HCT116 (cell line): ENCODE data around the gene CYB5R2. TPM values are rescaled to one million over a fixed set of nuclear protein-coding genes. Genes with fewer than 3 reads are reported as not detected.

Source experiments
- ATAC-seq: fragments of 200-7000 bp; cut with Tn5 transposase; 2 replicates; pipeline ENCODE4 v1.9.1; 2020; ENCODE audit warnings: mild to moderate bottlenecking, moderate library complexity
- BruUV-seq: library from RNA; stranded (reverse); fragments of 400-500 nt; replicated peaks from 2 replicates; lab custom pipeline; 2021; lab: Mats Ljungman, UMichigan
- CTCF ChIA-PET: fragments of 300-600 bp; sonication (Branson Sonifier 250); formaldehyde crosslinking; loops from one replicate; lab custom pipeline; 2021; ENCODE audit warnings: antibody characterized with exemption; lab: Charles Lee
- POLR2A ChIA-PET: fragments of 300-600, 350-600 bp; sonication (Branson Sonifier 250); formaldehyde crosslinking; loops from one replicate; lab custom pipeline; 2021; ENCODE audit warnings: antibody characterized with exemption; lab: Charles Lee
- RAD21 ChIA-PET, 2 experiments: fragments of 300-600 bp; sonication (Branson Sonifier 250); formaldehyde crosslinking; loops; one replicate each; lab custom pipeline; 2023; ENCODE audit warnings: low total read pairs in 2 of 2; ENCODE audit not compliant: uncharacterized antibody in 2 of 2, unreplicated experiment in 2 of 2, low non-redundant PET in 1 of 2; lab: Charles Lee
- DNase-seq: peaks from one replicate; pipeline ENCODE4 v3.0.0-alpha.2; 2010; ENCODE audit warnings: low read depth, low spot score
- H2AFZ ChIP-seq: fragments of 200-600 bp; shearing (Covaris generic), sonication (generic); 2 replicates; pipeline ENCODE4 v1.6.1; 2017; ENCODE audit warnings: low read depth, mixed run types, mixed read lengths, antibody characterized with exemption, low read length; ENCODE audit not compliant: poor library complexity, severe bottlenecking
- H3K27ac ChIP-seq: 2 replicates; pipeline ENCODE4 v1.5.1; 2012; ENCODE audit warnings: low read depth, low read length
- H3K27me3 ChIP-seq: fragments of 200-600 bp; sonication (generic); 2 replicates; pipeline ENCODE4 v1.6.1; 2016; ENCODE audit warnings: mixed run types, low read length, mixed read lengths; ENCODE audit not compliant: insufficient read depth
- H3K36me3 ChIP-seq, 2 experiments: fragments of 200-500 bp in 1 of 2; fragments of 200-600 bp in 1 of 2; sonication (Bioruptor generic) in 1 of 2; sonication (generic) in 1 of 2; 2 replicates each; pipeline versions ENCODE4 v1.5.1 to v1.6.1; 2014 to 2016; ENCODE audit warnings: low read length in 2 of 2, inconsistent platforms in 1 of 2, mixed read lengths in 1 of 2, mixed run types in 1 of 2; ENCODE audit not compliant: insufficient read depth in 2 of 2, control insufficient read depth in 1 of 2
- H3K4me1 ChIP-seq, 2 experiments: fragments of 200-600 bp in 1 of 2; sonication (generic) in 1 of 2; 2 replicates each; pipeline versions ENCODE4 v1.5.1 to v1.6.1; 2012 to 2017; ENCODE audit warnings: low read length in 2 of 2, inconsistent platforms in 1 of 2, mild to moderate bottlenecking in 1 of 2, mixed read lengths in 1 of 2, mixed run types in 1 of 2, moderate library complexity in 1 of 2; ENCODE audit not compliant: insufficient read depth in 2 of 2, control insufficient read depth in 1 of 2
- H3K4me2 ChIP-seq: fragments of 200-600 bp; sonication (generic); 2 replicates; pipeline ENCODE4 v1.6.1; 2017; ENCODE audit warnings: mixed run types, low read length, mixed read lengths
- H3K4me3 ChIP-seq, 2 experiments: fragments of 200-600 bp in 1 of 2; sonication (generic) in 1 of 2; replicated peaks in 1 of 2; 2 replicates each; pipeline ENCODE4 v1.5.1; 2011 to 2016; ENCODE audit warnings: low read length in 2 of 2, control low read depth in 1 of 2, low read depth in 1 of 2, mild to moderate bottlenecking in 1 of 2, mixed read lengths in 1 of 2, mixed run types in 1 of 2
- H3K79me2 ChIP-seq: fragments of 200-600 bp; sonication (generic); 2 replicates; pipeline ENCODE4 v1.6.1; 2017; ENCODE audit warnings: mild to moderate bottlenecking, mixed run types, low read length, moderate library complexity, mixed read lengths; ENCODE audit not compliant: insufficient read depth
- H3K9ac ChIP-seq: fragments of 200-600 bp; sonication (generic); 2 replicates; pipeline ENCODE4 v1.6.1; 2016; ENCODE audit warnings: low read length, mixed read lengths
- H3K9me2 ChIP-seq: fragments of 200-600 bp; sonication (generic), shearing (Covaris generic); 2 replicates; pipeline ENCODE4 v1.6.1; 2017; ENCODE audit warnings: mixed run types, mild to moderate bottlenecking, moderate library complexity; ENCODE audit not compliant: insufficient read depth
- H3K9me3 ChIP-seq, 2 experiments: fragments of 200-500 bp in 1 of 2; fragments of 200-600 bp in 1 of 2; sonication (Bioruptor generic) in 1 of 2; sonication (generic) in 1 of 2; 2 replicates each; pipeline ENCODE4 v1.6.1; 2014 to 2017; ENCODE audit warnings: low read length in 2 of 2, mixed read lengths in 2 of 2, inconsistent platforms in 1 of 2, low read depth in 1 of 2, mild to moderate bottlenecking in 1 of 2, mixed run types in 1 of 2, moderate library complexity in 1 of 2; ENCODE audit not compliant: control insufficient read depth in 1 of 2, insufficient read depth in 1 of 2
- H4K20me1 ChIP-seq: fragments of 200-600 bp; sonication (generic), shearing (Covaris generic); 2 replicates; pipeline ENCODE4 v1.6.1; 2017; ENCODE audit warnings: mixed run types, mild to moderate bottlenecking, moderate library complexity; ENCODE audit not compliant: insufficient read depth
- ATF3 ChIP-seq: IDR thresholded peaks from 2 replicates; pipeline ENCODE4 v1.6.1; 2012
- CEBPB ChIP-seq: IDR thresholded peaks from 2 replicates; pipeline ENCODE4 v1.6.1; 2012; ENCODE audit warnings: low read depth
- EZH2 ChIP-seq: fragments of 200-600 bp; sonication (generic); IDR thresholded peaks from 2 replicates; pipeline ENCODE4 v1.6.1; 2017; ENCODE audit warnings: antibody characterized with exemption, mixed run types
- EZH2phosphoT487 ChIP-seq: fragments of 200-600 bp; IDR thresholded peaks from 2 replicates; pipeline ENCODE4 v1.6.1; 2018; ENCODE audit warnings: antibody characterized with exemption, borderline replicate concordance
- FOSL1 ChIP-seq: IDR thresholded peaks from 2 replicates; pipeline ENCODE4 v1.6.1; 2012; ENCODE audit warnings: low read depth
- JUND ChIP-seq: IDR thresholded peaks from 2 replicates; pipeline ENCODE4 v1.6.1; 2012
- MAX ChIP-seq: IDR thresholded peaks from 2 replicates; pipeline ENCODE4 v1.6.1; 2012
- POLR2AphosphoS5 ChIP-seq: IDR thresholded peaks from 2 replicates; pipeline ENCODE4 v1.6.1; 2011; ENCODE audit warnings: mild to moderate bottlenecking, low read depth, low read length, moderate library complexity
- RAD21 ChIP-seq: IDR thresholded peaks from 2 replicates; pipeline ENCODE4 v1.6.1; 2012; ENCODE audit warnings: low read depth, mild to moderate bottlenecking
- REST ChIP-seq: IDR thresholded peaks from 2 replicates; pipeline ENCODE4 v1.6.1; 2012; ENCODE audit warnings: low read depth
- SIN3A ChIP-seq: IDR thresholded peaks from 2 replicates; pipeline ENCODE4 v1.6.1; 2012; ENCODE audit warnings: low read depth
- SP1 ChIP-seq: IDR thresholded peaks from 2 replicates; pipeline ENCODE4 v1.6.1; 2012; ENCODE audit warnings: low read depth
- ZNF274 ChIP-seq: fragments of 200-500 bp; sonication (Bioruptor generic); IDR thresholded peaks from 2 replicates; pipeline ENCODE4 v1.6.1; 2014; ENCODE audit warnings: mild to moderate bottlenecking, low read depth, low read length, inconsistent platforms
- intact Hi-C: fragments of 100-400 bp; cut with micrococcal nuclease; formaldehyde crosslinking; loops from 2 replicates; pipeline ENCODE4 v1.10.0; 2022
- total RNA-seq: library from RNA; stranded (reverse); gene quantifications from one replicate; pipeline ENCODE4 v1.2.1, GENCODE V29; 2021; ENCODE audit not compliant: unreplicated experiment
- TF ChIP-seq, protein P1 (sequence below): IDR thresholded peaks from 2 replicates; pipeline ENCODE4 v1.6.1; 2011; ENCODE audit warnings: mild to moderate bottlenecking, low read length, moderate library complexity; ENCODE audit not compliant: insufficient replicate concordance; ENCODE audit errors: extremely low read depth
- TF ChIP-seq, protein P2 (sequence below), 3 experiments: fragments of 200-600 bp in 1 of 3; sonication (generic) in 1 of 3; IDR thresholded peaks in 2 of 3; conservative IDR thresholded peaks in 1 of 3; 2 replicates each; pipeline ENCODE4 v1.5.1; 2012 to 2017; ENCODE audit warnings: low read depth in 2 of 3, low read length in 2 of 3, antibody characterized with exemption in 1 of 3, borderline replicate concordance in 1 of 3, control low read depth in 1 of 3, mild to moderate bottlenecking in 1 of 3, mixed read lengths in 1 of 3, mixed run types in 1 of 3, moderate library complexity in 1 of 3; ENCODE audit not compliant: insufficient read depth in 1 of 3

Gene CYB5R2
- total RNA-seq, 1 experiment from 2014 or later, result 14.4 TPM

- Histone ChIP-seq H3K9me2 (no peaks in the 10 kb centered on the region), H3K27ac (no peak overlapping the region), H3K36me3 (no peaks in the 10 kb centered on the region), H3K27me3 (no peaks in the 10 kb centered on the region), H3K4me2 (no peak overlapping the region), H2AFZ (no peak overlapping the region), H3K9me3 (no peaks in the 10 kb centered on the region), H3K79me2 (no peaks in the 10 kb centered on the region), H3K4me1 (no peaks in the 10 kb centered on the region), H4K20me1 (no peaks in the 10 kb centered on the region), H3K9ac (no peak overlapping the region), H3K4me3 (no peak overlapping the region)
- intact Hi-C loops, result no loop called here
- no peak for TF ChIP-seq SIN3A
- TF ChIP-seq, protein P1, sequence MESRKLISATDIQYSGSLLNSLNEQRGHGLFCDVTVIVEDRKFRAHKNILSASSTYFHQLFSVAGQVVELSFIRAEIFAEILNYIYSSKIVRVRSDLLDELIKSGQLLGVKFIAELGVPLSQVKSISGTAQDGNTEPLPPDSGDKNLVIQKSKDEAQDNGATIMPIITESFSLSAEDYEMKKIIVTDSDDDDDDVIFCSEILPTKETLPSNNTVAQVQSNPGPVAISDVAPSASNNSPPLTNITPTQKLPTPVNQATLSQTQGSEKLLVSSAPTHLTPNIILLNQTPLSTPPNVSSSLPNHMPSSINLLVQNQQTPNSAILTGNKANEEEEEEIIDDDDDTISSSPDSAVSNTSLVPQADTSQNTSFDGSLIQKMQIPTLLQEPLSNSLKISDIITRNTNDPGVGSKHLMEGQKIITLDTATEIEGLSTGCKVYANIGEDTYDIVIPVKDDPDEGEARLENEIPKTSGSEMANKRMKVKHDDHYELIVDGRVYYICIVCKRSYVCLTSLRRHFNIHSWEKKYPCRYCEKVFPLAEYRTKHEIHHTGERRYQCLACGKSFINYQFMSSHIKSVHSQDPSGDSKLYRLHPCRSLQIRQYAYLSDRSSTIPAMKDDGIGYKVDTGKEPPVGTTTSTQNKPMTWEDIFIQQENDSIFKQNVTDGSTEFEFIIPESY, result no peak
- TF ChIP-seq EZH2phosphoT487, result no peak
- TF ChIP-seq EZH2, result no peak
- no peak for TF ChIP-seq ATF3
- TF ChIP-seq REST, result no peak
- TF ChIP-seq MAX, result no peak
- TF ChIP-seq POLR2AphosphoS5, result no peak
- TF ChIP-seq, protein P2, sequence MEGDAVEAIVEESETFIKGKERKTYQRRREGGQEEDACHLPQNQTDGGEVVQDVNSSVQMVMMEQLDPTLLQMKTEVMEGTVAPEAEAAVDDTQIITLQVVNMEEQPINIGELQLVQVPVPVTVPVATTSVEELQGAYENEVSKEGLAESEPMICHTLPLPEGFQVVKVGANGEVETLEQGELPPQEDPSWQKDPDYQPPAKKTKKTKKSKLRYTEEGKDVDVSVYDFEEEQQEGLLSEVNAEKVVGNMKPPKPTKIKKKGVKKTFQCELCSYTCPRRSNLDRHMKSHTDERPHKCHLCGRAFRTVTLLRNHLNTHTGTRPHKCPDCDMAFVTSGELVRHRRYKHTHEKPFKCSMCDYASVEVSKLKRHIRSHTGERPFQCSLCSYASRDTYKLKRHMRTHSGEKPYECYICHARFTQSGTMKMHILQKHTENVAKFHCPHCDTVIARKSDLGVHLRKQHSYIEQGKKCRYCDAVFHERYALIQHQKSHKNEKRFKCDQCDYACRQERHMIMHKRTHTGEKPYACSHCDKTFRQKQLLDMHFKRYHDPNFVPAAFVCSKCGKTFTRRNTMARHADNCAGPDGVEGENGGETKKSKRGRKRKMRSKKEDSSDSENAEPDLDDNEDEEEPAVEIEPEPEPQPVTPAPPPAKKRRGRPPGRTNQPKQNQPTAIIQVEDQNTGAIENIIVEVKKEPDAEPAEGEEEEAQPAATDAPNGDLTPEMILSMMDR (IDR thresholded peaks at IDR 0.05 in 2 of 3, conservative IDR thresholded peaks at IDR 0.05 in 1 of 3; ENCODE audit: borderline replicate concordance in 1 of 3, insufficient read depth in 1 of 3, low read depth in 2 of 3, low read length in 2 of 3), result no peak
- TF ChIP-seq RAD21, result no peak
- no peak for TF ChIP-seq ZNF274
- TF ChIP-seq JUND, result no peak
- no peak for TF ChIP-seq CEBPB
- TF ChIP-seq FOSL1, result no peak
- no peak for TF ChIP-seq SP1
- no TSS peak for BruUV-seq
- CTCF ChIA-PET, result no interaction called here
- RAD21 ChIA-PET, result no interaction called here
- DNase-seq (no peak), ATAC-seq (no peak)
- POLR2A ChIA-PET, result no interaction called here
Measured at GRCh38 chr11:7622721-7623120, 50.6 kb downstream of the CYB5R2 start.
